GM19035 (cell line): ENCODE measurements around the gene PLEKHG4.
A peak's percentile ranks its signal among the peaks of the same experiment; 100 is the strongest.

Source experiments
- ATAC-seq: cut with Tn5 transposase; IDR thresholded peaks from one replicate; pipeline ENCODE4 v1.9.1; 2021; ENCODE audit not compliant: unreplicated experiment

PLEKHG4 gene

GRCh38 chr16:67283826-67284555 is 4.7 kb downstream of the PLEKHG4 start:
- ATAC-seq = no peak

DNA sequence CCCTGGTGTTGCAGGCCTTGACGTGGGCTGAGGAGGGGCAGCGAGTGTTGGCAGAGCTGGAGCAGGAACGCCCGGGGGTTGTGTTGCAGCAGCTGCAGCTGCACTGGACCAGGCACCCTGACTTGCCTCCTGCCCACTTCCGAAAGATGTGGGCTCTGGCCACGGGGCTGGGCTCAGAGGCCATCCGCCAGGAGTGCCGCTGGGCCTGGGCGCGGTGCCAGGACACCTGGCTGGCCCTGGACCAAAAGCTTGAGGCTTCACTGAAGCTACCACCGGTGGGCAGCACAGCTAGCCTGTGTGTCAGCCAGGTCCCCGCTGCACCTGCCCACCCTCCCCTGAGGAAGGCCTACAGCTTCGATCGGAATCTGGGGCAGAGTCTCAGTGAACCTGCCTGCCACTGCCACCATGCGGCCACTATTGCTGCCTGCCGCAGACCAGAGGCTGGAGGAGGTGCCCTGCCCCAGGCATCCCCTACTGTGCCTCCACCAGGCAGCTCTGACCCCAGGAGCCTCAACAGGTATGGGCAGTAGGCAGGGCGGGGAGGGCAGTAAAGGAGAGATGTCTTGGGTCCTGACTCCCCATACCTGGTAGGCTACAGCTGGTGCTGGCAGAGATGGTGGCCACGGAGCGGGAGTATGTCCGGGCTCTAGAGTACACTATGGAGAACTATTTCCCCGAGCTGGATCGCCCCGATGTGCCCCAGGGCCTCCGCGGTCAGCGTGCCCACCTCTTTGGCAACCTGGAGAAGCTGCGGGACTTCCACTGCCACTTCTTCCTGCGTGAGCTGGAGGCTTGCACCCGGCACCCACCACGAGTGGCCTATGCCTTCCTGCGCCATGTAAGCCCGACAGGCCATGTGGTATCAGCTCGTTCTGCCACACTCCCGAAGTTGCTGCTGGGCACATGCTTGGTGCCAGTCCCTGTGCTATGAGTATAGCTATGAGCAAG is 5.6 kb downstream of the PLEKHG4 start:
- no peak for ATAC-seq

DNA sequence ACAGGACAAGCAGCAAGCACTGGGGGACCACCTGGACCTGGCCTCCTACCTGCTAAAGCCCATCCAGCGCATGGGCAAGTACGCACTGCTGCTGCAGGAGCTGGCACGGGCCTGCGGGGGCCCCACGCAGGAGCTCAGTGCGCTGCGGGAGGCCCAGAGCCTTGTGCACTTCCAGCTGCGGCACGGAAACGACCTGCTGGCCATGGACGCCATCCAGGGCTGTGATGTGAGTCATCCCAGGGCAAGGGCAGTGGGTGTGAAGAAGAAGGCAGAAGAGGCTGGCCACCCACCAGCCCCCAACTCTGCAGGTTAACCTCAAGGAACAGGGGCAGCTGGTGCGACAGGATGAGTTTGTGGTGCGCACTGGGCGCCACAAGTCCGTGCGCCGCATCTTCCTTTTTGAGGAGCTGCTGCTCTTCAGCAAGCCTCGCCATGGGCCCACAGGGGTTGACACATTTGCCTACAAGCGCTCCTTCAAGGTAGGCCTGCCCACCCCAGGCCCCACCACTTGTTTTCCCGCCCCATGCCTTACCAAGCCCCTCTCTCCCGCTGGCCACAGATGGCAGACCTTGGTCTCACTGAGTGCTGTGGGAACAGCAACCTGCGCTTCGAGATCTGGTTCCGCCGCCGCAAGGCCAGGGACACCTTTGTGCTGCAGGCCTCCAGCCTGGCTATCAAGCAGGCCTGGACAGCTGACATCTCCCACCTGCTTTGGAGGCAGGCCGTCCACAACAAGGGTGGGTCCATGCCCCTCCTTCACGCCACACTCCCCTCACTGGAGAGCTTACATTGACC is 7.3 kb downstream of the PLEKHG4 start:
- ATAC-seq = no peak

DNA sequence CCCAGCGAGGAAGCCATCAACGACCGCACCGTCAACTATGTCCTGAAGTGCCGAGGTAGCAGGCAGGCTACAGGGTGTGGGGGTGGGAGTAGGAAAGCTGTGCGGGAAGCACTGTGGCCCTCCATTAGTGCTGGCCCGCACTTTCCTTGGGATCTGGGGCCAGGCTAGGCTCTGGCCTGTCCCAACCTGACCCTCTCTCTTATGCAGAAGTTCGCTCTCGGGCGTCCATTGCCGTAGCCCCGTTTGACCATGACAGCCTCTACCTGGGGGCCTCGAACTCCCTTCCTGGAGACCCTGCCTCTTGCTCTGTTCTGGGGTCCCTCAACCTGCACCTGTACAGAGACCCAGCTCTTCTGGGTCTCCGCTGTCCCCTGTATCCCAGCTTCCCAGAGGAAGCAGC is 8.6 kb downstream of the PLEKHG4 start:
- ATAC-seq = no peak

- ATAC-seq = no peak
Measured at GRCh38 chr16:67291461-67291860, 12.1 kb downstream of the PLEKHG4 start.

GRCh38 chr16:67294171-67294757 is 14.9 kb downstream of the PLEKHG4 start:
- ATAC-seq = no peak

GRCh38 chr16:67294938-67295361 is 15.6 kb downstream of the PLEKHG4 start:
- ATAC-seq = no peak

DNA sequence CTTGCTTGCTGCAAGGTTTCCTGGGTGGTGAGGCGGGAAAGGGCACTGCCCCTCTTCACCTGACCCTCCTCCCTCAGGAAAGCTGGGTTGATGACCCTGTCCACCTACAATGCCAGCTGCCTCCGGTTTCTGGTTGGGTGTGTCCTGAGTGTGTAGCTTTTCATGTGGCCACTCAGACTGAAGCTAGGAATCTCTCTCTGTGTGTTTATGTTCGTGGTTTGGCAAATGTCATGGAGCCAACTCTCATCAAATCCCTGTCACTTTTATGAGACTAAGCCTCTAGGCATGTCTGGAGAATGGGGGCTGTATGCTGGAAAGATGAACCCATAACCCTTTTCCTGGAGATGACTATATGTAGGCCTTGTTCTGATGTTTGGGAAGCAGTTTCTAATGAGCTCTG is 17.1 kb downstream of the PLEKHG4 start:
- no peak for ATAC-seq

DNA sequence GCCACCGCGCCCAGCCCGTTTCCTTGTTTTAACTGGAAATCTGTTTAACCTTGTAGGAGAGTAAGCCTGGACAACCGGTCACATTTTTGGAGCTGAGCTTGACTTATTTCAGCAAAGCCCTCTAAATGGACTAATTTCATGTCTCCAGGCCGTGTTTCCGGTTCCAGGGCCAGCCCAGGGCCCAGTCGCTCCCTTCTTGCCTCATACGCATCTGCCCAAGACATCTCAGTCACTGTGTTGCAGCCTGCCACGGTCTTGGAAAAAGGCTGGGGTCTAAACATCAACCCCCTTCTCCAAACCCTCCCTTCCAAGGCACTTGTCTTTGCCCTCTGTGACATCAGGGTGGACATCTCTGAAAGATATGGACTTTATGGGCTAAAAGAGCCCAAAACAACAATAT is 18.9 kb downstream of the PLEKHG4 start:
- no peak for ATAC-seq

GRCh38 chr16:67299269-67299668 is 19.9 kb downstream of the PLEKHG4 start:
- no peak for ATAC-seq

DNA sequence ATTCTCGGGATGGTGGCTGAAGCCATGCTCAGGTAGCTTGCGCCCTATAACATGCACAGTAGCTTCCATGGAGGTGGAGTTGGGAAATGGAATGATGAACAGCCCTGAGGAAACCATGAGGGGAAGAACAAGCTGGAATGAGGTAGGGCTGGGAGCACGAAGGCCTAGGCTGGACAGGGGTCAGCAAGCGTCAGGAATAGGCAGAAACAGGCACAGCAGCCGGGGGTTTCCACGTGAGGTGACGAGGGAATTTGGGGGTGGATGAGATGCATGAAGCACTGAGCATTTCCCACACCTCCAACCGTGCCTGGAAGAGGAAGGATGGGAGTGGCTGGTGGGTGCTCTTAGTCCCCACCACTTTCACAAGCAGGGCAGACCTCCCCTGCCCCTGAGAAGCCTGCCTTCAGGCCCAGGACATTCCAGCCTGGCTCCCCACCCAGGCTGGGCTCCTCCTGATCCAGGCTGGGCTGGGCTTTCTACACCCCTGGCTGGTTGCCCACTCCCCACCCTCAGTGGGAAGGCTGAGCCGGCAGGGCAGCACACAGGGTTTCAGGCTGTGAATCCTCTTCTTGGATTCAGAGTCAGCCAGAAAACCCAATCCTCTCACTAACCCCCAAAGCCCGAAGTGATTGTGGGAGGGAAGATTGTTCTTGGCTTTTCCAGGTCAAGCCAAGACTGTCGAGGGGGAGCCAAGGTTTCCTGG is 21.9 kb downstream of the PLEKHG4 start:
- no peak for ATAC-seq

DNA sequence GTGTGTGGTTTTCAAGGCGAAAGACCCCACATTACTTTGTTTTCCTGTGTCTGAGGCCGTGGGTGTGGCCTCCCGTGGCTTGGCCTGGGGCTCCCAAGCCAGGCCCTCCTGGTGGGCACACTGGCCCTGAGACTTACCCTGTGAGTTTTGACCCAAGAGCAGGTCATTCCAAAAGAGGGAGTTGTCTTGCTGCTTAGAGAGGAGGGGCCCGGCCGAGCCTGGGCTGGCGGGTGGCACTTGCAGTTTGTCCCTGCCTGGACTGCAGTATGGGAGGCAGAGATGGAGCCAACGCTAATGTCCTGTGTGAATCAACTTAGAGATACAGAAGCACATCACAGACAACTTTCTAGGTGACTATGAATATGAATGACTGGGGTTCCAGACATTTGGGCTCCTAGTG is 22.7 kb downstream of the PLEKHG4 start:
- ATAC-seq = no peak

DNA sequence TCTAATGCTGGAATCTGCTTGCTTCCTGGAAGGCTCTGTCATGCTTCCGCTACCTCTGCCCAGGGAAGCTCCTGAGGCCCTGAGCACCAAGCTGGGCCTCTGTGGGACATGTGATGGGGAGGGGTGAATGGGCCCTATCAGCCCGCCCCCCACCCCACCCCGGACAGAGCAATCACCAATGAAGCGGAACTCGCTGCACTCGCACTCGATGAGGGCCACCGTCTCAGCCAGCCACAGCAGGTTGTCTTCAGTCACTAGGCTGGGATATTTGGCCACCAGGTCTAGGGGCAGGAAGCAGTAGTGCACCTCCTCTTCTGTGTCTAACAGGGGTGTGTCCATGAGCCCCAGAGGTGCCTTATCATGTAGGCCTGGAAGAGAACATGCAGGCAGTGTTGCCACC is 23.6 kb downstream of the PLEKHG4 start:
- no peak for ATAC-seq

- ATAC-seq = no peak
Measured at GRCh38 chr16:67304020-67304419, 24.7 kb downstream of the PLEKHG4 start.

DNA sequence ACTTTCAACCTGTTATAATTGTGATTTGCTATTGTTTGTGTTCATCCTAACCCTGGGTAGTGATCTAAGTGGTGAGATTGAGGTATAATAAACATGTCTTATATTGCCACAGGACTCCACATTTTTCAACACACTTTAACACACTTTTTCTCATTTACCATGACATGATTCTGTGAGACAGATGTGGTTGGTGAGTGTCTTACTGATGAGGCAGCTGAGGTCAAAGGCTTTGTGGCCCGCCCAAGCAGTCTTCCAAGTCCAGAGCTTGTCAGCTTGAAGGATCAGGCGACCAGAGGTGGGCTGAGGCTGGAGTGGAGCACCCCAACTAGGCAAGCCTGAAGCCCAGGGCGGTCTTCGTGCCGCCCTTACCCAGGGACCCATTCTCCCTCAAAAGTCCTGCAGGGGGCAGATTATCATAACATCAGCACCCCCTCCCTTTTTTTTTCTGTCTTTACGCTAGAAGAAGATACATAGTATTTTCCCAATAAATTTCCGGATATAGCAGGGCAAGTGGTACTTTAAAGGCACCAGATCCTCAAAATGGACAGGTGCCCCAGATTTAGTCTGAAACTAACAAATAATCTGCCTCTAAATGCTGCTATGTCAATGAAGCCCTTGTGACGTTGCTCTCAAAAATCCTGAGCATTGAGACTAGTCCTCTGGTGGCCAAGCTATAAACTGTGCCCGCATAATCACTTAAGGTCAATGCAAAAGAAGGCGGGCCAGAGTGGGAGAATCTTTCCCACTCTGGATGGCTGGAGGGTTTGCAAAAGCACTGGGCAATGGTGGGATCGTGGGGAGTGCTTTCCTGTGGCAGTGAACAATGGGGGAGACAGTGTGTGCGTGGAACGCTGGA is 26.1 kb downstream of the PLEKHG4 start:
- no peak for ATAC-seq

DNA sequence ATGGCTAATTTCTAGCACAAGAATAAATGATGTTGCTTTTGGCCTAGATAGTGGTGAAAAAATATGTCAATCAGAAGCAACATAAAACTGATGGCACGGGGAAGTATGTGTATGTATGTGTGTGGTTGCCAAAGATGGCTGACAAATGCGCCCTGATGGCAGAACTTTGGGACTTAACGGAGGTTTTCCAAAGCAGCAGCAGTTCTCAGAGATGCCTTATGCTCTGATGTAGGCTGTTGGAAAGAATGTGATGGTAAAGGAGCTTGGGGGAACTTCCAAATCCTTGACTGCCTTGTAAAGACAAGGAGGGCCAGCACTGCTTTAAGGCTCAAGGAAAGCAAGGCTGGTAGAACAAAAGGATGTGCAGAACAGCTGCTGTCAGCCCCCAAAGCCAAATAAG is 31.2 kb downstream of the PLEKHG4 start:
- no peak for ATAC-seq

DNA sequence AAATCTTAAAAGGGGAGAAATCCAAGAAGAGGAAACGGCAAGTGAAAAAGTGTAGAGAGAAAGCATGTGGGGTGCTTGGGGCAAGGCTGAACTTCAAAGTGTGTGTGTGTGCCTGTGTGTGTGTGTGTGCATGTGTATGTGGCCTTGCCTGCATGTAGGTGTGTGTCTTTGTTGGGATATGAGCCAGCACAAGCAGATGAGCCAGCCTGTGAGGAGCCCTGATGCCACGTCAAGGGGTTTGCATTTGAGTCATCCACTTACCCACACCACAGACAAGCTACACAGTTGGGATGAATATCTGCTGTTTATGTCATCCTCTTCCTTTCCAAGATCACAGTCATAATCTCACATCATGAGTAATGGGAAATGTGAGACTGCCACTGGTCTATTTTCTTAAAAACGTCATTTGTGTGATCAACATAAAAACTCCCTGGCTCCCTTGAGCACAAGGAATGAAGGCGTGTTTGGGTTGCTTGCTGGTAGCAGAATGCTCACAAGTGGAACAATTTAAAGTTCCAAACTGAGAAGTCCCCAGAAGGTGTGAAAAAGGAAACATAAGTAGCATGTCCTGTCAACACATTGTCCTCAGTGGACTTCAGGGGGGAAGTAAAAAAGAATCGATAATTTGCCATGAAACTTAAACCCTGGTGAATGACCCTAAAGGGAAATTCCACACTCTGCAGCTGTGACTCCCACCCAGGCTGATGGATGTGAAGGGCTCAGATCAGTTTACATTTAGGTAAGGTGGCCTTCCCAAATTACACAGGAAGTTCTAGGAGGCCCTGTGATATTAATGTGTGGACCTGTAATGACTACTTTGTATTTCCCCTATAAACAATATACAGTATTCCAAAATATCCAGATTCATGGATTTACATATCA is 32.5 kb downstream of the PLEKHG4 start:
- ATAC-seq = peak; percentile 71

GRCh38 chr16:67312719-67313118 is 33.4 kb downstream of the PLEKHG4 start:
- ATAC-seq = no peak
